Globus pallidus (tissue), 1 donor: ENCODE measurements around the gene MMP24OS.

Experiments
- DNase-seq: peaks from one replicate; pipeline ENCODE4 v3.0.0-alpha.2; 2015; ENCODE audit warnings: low spot score

MMP24OS gene

DNA sequence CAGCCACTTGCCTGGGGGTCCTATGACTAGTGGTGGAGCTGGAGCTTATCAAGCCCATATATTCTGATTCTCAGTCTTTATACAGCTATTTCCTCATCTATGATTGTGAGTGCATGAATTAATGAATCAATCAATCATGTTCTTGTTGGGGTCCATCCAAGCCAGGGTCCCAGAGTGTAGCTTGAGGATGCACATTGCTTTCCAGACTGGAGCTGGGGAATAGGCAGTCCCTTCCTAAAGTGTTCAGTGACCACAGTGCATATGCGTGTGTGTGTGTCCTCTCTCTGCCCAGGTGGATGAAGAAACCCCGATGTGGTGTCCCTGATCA lies 26.3 kb downstream of the MMP24OS start:
- no peak for DNase-seq

DNA sequence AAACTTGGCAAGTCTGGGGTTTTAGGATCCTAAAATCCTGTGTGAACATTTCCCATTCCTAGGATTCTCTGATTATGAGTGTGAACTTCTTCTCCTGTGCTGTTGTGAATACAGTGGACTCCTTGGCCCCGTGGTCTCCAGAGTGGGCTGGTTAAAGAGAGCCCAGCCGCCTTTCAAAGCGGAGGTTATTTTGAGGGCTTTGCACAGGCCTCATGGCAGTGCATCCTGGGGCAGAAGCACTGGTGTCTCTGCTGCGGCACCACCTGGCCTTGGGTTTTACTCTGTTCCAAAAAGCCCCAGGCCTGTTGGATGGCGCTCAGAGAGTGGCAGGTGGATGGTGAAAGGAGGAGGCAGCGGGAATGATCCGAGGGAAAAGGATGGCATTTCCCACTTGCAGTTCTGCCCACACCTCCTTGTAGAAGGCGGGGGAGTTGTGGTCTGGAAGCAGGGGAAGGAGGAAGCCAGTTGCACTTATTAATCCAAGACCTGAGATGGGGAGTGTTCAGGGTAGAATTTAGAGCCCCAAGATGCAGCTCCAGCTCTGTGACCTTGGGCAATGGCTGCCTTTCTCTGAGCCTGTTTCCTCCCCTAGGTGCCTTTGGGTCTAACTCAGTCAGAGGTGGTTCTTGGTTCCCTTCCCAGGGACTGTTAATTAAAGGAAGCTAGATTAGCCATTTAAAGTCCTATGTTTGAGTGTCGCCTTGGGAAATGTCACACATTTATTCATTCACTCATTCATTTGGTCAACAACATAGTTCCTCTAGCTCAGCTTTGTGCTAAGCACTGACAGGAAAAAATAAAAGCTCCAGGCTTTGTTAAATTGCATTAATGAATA lies 29.1 kb downstream of the MMP24OS start:
- no peak for DNase-seq

GRCh38 chr20:35246723-35247122 lies 31.2 kb downstream of the MMP24OS start:
- no peak for DNase-seq

- no peak for DNase-seq
These were observed 33.9 kb downstream of the MMP24OS start for GRCh38 chr20:35243986-35244385.

DNA sequence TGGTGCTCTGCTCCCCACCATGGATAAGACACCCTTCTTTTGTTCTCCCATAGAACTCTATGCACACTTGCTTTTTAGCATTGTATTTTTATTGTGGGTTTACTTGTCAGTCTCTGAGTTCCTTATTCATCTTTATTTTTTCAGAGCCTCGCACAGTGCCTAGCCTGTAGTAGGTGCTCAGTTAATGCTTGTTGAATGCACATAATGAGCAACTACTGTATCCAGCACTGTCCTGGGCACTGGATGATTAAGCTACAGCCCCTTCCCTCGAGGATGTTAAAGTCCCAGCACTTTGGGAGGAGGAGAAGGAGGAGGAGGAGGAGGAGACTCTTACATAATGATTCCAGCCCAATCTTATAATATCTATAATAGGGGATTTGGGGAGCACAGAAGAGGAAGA lies 34.6 kb downstream of the MMP24OS start:
- DNase-seq, result no peak

DNA sequence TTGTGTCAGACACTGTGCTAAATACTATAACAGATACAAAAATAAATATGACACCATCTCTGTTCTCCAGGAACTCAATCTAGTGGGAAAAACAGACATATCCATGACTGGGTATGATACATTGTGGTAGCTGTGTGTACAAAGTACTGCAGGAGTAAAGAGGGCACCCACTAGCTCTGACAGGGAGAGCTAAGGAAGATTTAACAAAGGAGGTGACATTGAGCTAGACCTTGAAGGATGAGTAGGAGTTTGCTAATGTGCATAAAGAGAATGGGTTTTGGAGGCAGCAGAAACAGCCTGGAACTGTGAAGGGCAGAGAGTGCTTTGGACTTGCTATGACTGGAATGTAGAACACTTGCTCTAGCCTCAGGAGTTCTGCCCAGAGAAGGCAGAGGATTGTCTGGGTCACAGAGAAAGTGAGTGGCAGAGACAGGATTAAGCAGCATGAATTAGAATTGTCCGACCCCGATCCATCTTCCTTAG lies 37.1 kb downstream of the MMP24OS start:
- no peak for DNase-seq

DNA sequence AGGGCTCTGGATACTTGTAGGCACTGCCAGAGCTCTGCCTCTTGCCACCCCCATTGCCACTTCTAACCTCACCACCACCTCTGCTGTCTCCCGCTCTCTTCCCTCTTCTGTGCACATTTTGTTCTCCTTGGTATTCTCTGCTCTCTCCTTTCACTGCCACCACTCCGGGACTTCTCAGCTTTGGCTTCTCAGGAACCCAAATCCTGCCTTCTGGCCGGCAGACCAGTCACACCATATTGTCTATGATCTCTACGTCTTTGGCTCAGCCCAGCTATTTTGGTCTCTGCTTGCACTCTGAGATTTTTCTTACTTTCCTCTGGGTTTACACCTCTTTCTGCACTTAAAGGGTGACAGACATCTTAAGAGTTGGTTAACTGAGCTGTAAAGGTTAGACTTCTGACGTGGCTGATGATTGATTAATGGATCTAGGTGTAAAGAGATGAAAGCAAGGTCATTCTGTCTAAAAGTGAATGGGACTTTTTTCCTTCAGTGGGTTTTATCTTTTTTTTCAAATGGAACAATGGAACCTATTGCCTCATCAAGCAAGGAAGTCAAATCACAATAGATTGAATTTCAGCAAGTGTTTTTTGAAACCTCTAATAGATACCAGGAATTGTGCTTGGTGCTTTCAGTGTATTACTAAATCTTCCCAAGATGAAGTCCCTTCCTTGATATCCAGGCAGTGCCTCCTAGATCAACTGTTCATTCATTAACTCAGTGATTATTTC lies 37.7 kb downstream of the MMP24OS start:
- DNase-seq, result no peak

DNA sequence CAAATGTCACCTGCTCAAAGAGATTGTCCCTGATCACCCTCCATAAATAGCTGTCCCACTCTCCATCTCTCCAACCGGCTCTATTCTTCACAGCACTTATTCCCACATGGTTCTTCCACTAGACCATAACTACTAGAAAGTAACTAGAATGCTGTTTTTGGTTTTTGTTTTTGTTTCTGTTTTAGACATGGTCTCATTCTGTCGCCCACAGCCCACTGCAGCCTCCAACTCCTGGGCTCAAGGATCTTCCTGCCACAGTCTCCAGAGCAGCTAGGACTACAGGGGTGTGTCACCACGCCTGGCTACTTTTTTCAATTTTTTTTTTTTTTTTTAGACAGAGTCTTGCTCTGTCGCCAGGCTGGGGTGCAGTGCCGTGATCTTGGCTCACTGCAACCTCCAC lies 39.2 kb downstream of the MMP24OS start:
- no peak for DNase-seq

- no peak for DNase-seq
These were observed 39.8 kb downstream of the MMP24OS start for GRCh38 chr20:35238170-35238569.

DNA sequence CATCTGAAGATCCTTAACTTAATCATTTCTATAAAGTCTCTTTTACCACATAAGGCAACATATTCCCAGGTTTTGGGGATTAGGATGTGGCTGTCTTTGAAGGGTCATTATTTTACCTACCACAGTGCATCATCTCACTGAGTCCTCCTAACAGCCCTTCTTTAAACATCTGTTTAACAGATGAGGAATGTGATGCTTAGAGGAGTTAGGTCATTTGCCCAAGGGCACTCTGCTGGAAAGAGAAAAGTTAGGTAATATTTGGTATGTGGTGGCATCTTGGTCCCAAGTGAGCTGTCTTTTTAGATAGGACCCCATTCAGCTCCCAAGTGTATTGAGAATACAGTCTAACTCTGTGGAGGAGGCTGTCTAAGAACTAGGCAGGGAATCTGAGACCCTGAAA lies 40.4 kb downstream of the MMP24OS start:
- DNase-seq, result no peak

DNA sequence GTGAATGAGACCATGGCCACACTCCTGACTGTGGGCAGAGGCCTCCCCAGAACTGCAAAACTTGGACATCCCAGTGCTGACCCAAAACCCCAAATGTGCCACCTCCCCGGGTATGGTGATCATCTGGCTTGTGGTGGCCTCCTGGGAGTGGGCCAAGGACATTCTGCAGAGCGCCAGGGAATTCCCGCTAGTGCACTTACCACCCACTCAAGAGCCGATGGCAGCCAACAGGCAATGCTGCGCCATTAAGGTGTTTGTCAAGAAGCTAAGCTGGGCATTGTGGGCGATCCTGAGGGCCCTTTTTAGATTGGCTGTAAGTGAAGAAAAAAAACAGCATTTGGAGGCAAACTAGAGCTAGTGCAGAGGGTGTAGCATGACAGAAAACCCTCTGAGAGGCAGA lies 42.0 kb downstream of the MMP24OS start:
- DNase-seq, result no peak

- DNase-seq, result no peak
These were observed 45.3 kb downstream of the MMP24OS start for GRCh38 chr20:35232575-35232974.

GRCh38 chr20:35226884-35227681 lies 50.8 kb downstream of the MMP24OS start:
- peak; percentile 5 for DNase-seq
